AG04449 (cell line): ENCODE data around the gene LITAF.

Experiments
- CTCF ChIA-PET: fragments of 350-600 bp; formaldehyde crosslinking; extraction: SDS; loops from one replicate; lab custom pipeline; 2021; ENCODE audit warnings: antibody characterized with exemption; lab: Yijun Ruan, JAX
- POLR2A ChIA-PET: fragments of 400-600, 350-600 bp; formaldehyde crosslinking; extraction: SDS; loops from one replicate; lab custom pipeline; 2020; ENCODE audit warnings: antibody characterized with exemption, inconsistent platforms; lab: Yijun Ruan, JAX
- DNase-seq: peaks from one replicate; pipeline ENCODE4 v3.0.0-alpha.2; 2010; ENCODE audit warnings: low read depth, low spot score
- H3K4me3 ChIP-seq: 2 replicates; pipeline ENCODE4 v1.5.1; 2011; ENCODE audit warnings: low read depth, mild to moderate bottlenecking, control low read depth, low read length
- TF ChIP-seq, protein P1 (sequence below): IDR thresholded peaks from one replicate; pipeline ENCODE4 v1.5.1; 2011; ENCODE audit warnings: mild to moderate bottlenecking, moderate library complexity, low read length, control low read depth, inconsistent platforms; ENCODE audit not compliant: insufficient read depth; ENCODE audit errors: missing control alignments

The LITAF gene

DNA sequence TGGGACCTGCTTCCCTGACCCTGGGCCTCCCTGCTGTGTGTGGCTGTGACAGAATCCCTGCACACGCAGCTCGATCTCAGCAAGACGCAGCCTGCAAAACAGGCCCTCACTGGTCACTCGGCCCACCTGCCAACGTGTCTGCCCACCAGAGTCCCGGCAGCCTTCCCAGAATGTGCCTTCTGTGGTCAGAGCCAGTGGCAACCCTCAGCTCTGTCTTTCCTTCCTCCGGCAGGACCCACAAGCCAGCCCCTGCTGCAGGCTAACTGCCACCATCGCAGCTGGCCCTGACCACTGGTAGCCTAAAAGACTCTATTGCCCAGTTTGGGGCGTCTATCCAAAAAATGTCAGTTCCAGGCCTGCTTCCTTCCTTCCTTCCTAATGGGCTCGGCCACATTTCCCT, 83.2 kb downstream of the LITAF start:
- TF ChIP-seq, protein P1, sequence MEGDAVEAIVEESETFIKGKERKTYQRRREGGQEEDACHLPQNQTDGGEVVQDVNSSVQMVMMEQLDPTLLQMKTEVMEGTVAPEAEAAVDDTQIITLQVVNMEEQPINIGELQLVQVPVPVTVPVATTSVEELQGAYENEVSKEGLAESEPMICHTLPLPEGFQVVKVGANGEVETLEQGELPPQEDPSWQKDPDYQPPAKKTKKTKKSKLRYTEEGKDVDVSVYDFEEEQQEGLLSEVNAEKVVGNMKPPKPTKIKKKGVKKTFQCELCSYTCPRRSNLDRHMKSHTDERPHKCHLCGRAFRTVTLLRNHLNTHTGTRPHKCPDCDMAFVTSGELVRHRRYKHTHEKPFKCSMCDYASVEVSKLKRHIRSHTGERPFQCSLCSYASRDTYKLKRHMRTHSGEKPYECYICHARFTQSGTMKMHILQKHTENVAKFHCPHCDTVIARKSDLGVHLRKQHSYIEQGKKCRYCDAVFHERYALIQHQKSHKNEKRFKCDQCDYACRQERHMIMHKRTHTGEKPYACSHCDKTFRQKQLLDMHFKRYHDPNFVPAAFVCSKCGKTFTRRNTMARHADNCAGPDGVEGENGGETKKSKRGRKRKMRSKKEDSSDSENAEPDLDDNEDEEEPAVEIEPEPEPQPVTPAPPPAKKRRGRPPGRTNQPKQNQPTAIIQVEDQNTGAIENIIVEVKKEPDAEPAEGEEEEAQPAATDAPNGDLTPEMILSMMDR, result no peak
- ChIA-PET POLR2A (no interaction called here), CTCF (interaction anchor here (1.1 kb wide), 1 partner anchor 28 kb away, joined by 3 read pairs; no protein-coding TSS in a partner anchor)
- no peak overlapping the region for H3K4me3 ChIP-seq
- DNase-seq, result no peak

DNA sequence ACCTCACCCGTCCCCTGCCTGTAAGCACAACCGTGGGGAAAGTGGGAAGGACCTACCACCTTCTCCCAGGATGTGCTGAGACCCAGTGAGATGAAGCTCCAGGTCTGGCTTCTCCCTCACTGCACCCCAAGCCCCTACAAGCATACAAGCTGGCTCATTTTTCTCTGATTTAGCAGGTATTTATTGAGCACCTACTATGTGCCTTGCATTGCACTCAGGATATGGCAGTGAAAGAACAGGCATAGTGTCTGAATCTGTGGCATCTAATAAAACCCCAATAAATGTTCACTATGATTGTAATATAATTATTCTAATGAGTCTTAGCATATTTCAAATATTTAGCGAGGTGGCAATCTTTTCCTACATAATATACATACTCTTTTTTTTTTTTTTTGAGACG, 84.5 kb downstream of the LITAF start:
- CTCF ChIA-PET, result no interaction called here
- H3K4me3 ChIP-seq, result no peak overlapping the region
- TF ChIP-seq, protein P1, result no peak
- no peak for DNase-seq
- POLR2A ChIA-PET, result no interaction called here

DNA sequence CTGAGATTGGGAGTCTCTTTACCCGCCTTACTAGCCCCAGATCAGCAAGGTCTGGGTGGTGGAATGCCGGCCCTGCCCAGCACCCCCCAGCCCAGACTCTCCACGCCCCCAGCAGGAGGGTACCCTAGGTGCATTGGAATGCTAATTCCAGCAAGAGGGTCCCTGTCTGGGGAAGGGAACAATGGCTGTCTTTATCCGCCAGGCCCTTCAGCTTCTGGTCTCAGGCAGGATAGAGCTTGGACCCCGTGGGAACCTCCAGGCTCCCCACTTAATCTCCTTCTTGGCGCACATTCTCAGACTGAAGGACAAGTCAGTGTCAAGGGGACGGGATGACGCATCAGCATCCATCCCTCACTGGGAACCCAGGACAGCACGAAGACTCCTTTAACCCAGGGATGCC, 85.1 kb downstream of the LITAF start:
- ChIA-PET POLR2A (no interaction called here), CTCF (interaction anchor here (0.7 kb wide), 1 partner anchor 30 kb away, joined by 3 read pairs; no protein-coding TSS in a partner anchor)
- DNase-seq, result no peak
- TF ChIP-seq, protein P1, result no peak
- H3K4me3 ChIP-seq, result no peak overlapping the region

DNA sequence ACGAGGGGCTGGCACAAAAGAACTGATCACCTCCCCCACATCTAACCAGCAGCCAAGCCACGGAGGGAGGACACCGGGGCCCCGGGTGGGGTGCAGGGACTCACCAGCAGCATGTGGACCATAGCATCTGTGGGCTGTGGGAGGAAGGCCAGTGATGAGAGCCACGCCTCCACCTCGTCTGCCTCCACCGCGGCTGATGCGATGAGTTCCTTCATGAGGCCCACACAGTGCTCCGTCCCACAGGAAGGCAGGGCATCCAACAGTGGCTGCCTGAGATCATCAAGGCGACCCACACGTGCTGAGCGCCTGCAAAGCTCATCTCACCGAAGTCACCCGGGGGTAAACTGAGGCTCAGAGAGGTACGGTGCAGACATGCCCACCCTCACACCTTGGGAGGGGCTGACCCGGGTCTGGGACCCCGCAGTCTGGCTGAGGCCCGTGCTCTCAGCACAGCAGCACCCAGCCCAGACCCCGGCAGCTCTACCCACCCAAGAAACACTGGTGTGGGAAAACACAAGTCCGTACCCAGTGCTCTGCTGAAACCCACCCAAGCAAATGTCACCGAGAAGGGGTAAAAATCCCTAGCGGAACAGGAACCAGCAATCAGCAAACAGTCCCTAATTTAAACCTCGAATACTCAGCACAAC, 85.9 kb downstream of the LITAF start:
- ChIA-PET POLR2A (no interaction called here), CTCF (no interaction called here)
- TF ChIP-seq, protein P1, result no peak
- no peak overlapping the region for H3K4me3 ChIP-seq
- DNase-seq, result no peak

DNA sequence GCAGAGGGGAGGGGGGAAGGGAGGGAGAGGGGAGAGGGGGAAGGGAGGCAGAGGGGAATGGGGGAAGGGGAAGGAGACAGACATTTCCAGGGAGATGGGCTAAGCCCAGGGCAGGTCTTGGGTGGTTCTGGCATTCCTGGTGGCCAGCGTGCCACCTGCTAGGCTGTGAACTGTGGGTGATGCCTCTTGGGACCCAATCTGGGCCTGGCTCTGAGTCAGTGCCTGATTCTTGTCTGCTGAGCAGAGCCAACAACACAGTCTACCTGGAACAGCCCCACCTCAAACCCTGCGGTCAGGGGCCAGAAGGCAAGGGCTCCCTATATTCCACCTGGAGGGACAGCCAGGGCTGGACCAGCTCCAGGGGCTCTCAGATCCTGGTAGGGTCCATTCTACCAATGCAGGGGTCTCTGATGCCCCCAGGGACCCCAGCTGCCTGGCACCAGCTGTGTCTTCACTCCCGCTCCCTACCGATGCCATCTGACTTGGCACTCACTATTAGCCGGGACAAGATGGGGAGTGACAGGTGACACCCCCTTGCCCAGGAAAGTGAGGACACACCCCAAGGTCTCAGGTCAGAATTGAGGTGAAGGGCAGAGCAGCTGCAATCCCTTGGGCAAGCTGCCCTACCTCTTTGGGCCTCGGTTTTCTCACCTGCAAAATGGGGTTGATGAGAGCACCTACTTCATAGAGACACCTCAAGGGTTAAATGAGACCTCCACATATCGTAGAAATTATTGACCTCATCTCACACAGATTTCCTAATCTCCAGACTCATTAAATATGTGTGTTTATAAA, 87.2 kb downstream of the LITAF start:
- DNase-seq, result no peak
- ChIA-PET POLR2A (no interaction called here), CTCF (interaction anchor here (1.4 kb wide), 1 partner anchor 33 kb away, joined by 3 read pairs; no protein-coding TSS in a partner anchor)
- TF ChIP-seq, protein P1, result no peak
- no peak overlapping the region for H3K4me3 ChIP-seq

DNA sequence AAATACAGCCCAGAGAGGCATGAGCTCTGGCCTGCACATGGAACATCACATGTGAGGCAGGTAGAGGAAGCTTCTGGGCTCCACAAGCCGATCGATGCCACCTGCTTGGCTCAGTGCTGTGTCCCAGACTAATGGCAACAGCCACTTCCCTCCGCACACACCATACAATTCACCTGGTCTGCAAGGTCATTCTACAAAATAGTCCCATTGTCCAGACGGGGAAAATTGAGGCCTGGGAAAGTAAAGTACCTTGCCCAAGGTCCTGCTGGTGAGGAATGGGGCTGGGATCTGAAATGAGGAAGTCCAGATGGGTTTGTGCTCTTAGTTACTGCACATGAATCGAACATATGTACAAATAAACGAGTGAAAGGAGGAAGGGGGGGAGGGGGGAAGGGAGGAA, 88.0 kb downstream of the LITAF start:
- ChIA-PET CTCF (interaction anchor here (1.3 kb wide), 1 partner anchor 33 kb away, joined by 7 read pairs; no protein-coding TSS in a partner anchor), POLR2A (no interaction called here)
- no peak overlapping the region for H3K4me3 ChIP-seq
- TF ChIP-seq, protein P1, result no peak
- DNase-seq, result no peak
